Measurements from ENCODE around the gene ZNF775.
"Not testable (repeated sequence)": the region's sequence is repeated elsewhere in the genome, so short reads cannot be mapped to it uniquely, and the experiment has no call there.

The ZNF775 gene

GRCh38 chr7:150383710-150384397, 4.7 kb downstream of the ZNF775 start:
- no peak for DNase-seq

DNA sequence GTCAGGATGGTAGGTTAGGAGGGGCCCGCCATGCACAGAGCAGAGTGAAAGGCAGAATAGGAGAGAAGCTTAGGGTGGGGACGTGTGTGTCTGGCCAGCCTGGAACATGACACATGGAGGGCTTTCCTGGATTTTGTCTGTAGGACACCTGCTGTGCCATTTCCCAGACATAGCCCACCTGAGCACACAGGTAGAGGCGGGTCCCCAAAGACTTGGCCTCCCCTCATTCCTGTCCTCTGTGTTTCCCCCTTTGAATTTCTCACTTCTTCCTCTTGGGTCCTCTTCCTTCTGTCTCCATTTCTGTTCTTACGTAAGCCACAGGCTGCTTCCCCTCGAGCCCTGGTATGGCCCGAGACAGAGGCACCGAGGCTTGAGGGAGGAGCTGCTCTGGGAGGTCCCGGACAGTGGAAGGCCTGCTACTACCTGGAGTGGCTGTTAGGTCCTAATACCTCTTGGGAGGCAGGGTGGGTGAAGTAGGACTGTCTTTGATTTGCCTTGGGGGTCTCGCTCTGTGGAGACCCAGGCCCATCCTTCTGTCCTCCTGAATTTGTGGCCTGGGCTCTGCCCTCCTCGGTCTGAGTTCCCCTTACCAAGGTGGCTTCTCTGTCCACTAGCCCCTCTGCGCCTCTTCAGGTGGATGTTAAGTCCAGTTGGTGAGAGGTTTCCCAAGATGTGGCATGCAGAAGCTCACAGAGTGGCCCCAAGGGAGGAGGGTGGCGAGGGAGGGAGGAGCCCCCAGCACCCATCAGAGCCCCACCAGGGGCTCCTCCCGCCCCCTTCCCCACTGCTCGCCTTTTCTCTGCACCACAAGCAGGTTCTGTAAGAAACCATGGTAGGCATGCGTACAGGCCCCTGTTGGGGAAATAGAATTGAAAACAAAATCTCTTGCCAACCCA, 5.5 kb downstream of the ZNF775 start:
- no peak for DNase-seq

DNA sequence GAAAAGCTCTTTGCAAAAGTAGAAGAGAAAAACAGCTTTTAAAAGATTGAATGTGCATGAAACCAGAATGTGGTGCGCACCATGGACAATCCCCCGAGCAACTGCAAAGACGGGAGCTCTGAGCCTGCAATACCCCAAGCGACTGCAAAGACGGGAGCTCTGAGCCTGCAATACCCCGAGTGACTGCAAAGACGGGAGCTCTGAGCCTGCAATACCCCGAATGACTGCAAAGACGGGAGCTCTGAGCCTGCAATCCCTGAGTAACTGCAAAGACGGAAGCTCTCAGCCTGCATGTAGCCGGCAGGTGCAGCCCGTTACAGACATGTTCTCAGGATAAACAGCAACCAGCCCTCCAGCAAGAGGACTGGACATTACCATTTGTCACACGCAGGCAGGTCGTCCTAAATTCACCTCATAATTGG, 6.2 kb downstream of the ZNF775 start:
- no peak for DNase-seq

DNA sequence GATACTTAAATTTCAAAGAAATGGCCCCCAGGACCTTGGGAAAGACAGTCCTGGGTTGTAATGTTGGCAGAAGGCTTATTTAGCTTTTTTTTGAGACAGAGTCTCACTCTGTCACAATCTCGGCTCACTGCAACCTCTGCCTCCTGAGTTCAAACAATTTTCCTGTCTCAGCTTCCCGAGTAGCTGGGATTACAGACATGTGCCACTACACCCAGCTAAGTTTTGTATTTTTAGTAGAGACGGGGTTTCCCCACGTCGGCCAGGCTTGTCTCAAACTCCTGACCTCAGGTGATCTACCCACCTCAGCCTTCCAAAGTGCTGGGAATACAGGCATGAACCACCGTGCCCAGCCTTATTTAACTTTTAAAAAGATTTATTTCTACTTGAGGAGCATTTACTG, 6.8 kb downstream of the ZNF775 start:
- DNase-seq = not testable (repeated sequence)

DNA sequence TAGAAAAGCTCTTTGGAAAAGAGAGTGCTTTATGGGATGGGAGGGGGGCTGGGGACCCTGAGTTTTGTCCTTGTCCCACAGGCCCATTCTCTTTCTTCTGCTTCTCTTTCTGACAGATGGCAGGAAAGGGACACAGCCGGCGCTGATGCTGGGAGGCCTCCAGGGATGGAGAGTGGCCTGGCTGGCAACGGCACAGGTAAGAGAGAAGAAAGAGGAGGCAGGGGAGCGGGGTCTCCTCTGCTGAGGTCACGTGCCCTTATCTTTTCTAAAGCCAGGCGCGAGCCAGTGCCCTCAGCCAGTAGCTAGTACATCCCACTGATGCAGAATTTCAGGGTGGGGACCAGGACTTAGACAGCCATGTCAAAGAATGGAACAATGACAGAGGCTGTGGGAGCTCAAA, 9.2 kb downstream of the ZNF775 start:
- DNase-seq = no peak

DNA sequence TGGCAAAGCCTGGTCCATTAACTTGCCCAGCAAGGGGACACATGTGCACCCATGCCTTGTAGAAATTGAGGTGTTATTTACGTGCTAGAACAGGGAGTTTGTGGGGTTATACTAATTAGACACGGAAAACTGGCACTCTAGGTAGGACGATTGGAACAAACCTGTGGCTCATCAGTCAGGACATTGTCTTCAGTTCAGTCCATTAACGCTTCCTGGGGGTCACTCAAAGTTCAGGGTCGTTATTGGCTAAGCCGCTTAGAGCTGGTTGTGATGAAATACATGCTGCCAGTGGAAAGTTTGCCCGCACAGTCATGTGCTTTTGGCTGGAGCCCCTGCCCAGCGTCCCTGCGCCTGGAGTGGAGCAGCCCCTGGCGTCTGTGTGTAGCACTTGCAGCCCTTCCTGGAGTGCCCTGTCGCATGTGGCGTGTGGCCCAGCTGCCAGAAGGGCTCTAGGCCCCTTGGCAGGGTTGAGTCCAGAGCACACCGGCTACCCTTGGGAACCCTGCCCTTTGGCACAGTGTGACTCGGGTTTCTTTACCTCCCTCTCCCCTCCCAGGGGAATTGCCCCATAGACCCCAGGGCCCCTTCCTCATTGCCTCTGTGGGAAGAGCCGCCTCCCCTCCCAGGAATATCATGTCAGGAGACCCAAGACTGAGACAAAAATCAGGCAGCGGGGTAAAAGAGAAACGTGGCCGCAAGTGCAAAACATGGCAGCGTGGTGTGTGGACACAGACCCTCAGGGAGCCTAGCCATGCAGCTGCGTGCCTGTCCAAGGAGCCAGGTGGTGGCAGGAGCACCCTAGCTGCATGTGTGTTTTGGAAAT, 9.8 kb downstream of the ZNF775 start:
- no peak for DNase-seq

DNA sequence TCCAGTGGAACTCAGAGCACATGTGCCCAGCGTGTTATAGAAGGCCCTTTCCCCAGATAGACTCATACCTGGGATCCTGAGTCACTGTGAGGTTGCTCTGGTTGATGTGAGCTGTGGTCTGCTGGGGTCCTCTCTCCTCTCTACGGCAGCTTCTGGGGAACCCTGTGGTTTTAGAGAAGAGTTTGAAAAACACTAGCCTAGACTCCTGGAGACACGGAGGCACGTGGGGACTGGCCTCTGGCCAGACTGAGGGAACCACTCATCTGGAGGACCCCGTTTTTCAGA, 10.3 kb downstream of the ZNF775 start:
- DNase-seq = no peak

- DNase-seq = no peak
These were observed 11.1 kb downstream of the ZNF775 start for GRCh38 chr7:150390205-150390604.

- DNase-seq = no peak
These were observed 14.2 kb downstream of the ZNF775 start for GRCh38 chr7:150393325-150393724.

GRCh38 chr7:150396426-150396825, 17.3 kb downstream of the ZNF775 start:
- no peak for DNase-seq

- no peak for DNase-seq
These were observed 17.7 kb downstream of the ZNF775 start for GRCh38 chr7:150396851-150397260.

GRCh38 chr7:150397346-150398107, 18.4 kb downstream of the ZNF775 start:
- DNase-seq = no peak

DNA sequence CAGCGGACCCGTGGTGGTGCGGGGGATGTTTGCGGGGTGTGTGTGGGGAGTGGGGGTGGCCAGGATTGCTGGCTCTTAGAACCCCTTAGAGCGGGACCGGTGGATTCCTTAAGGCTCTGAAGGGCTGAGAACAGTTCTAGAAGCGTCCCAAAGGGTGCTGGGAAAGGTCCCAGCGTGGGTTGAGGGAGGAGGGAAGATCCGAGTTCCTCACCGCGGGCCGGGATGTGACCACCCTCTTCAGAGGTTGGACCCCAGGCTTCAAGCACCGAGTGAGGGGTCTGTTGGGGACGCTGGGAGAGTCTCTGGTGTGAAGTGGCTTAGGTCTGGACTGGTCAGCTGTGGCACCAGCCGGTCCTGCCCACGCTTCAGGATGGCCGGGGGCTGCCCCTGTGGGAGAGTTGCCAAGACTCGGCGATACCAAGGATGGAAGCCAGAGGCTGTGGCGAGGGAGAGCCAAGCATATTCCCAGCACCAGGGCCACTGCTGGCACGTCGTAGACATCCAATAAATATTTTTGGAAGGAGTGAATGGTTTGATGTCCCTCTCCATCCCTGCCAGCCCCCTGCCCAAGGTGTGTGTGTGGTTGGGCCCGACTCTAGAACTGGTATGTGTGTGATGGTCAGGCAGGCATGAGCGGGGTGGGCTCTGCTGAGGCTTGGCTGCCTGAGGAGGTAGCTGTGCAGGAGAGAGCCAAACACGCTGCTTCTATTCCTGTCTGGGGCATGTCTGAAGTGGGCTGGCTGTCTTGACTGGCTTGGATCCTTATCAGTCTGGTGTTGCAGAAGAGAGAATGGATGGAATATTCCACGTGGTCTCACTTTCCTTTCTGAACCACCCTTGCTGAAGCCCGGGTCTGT, 19.2 kb downstream of the ZNF775 start:
- no peak for DNase-seq

GRCh38 chr7:150398965-150399320, 19.8 kb downstream of the ZNF775 start:
- DNase-seq = no peak

GRCh38 chr7:150399421-150400007, 20.4 kb downstream of the ZNF775 start:
- no peak for DNase-seq

GRCh38 chr7:150400008-150400787, 21.1 kb downstream of the ZNF775 start:
- peak; percentile 40 for DNase-seq

- no peak for DNase-seq
These were observed 21.8 kb downstream of the ZNF775 start for GRCh38 chr7:150400788-150401423.

DNA sequence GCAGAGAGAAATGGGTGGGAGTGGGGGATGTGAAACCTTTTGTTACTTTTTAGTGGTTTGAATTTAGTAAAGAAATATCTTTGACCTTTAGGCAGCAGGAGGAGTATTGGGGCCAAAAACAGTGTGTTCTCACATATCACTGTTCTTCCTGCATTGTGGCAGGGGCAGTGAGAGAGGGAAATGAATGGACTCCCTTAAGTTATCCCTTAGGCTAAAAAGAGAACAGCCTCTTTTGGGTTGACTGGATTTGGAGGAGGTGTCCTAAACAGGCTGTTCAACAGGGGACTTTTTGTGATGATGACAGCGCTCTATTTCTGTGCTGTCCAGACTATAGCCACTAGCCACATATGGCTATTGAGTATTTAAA, 22.3 kb downstream of the ZNF775 start:
- no peak for DNase-seq

DNA sequence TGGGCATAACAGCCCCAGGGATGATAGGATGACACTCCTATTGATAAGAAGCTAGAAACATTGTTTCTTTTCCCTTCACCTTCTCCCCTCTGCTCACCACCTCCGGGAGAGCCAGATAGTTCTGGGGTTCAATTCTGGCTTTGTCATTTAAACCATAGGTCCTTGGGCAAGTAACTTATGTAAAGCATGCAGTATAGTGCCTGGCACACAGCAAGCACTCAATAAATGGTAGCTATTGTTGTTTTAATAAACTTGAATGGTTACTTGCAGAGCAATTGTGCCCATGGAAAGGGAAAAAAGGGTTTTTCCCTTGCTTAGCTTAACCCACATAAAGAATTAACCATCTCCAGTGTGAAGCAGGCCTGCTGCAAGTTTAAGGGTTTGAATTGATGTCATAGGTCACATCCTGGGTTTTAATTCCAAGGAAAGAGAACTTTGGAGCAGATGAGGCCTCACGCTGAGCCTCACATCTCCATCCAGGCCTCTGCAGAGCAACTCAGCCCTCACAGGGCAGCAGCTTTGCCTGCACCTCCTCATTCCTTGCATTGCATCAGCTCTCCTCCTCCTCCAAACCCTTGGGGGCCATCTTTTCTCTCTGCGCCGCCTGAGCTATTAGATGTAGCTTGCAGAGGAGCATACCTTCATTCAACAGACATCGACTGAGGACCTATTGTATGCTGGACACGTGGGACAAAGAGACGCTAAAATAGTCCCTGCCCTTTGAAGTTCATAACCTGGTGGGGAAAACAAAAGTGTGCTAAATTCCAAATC, 22.9 kb downstream of the ZNF775 start:
- no peak for DNase-seq

Data from OCI-M1 (cell line).